HUES48 (cell line): ENCODE measurements around the gene POLR2L.

ENCODE experiments used
- H3K27ac ChIP-seq: one replicate; pipeline ENCODE4 v1.7.0; 2013; ENCODE audit warnings: low read depth, low read length, inconsistent platforms
- H3K27me3 ChIP-seq: 2 replicates; pipeline ENCODE4 v1.6.1; 2013; ENCODE audit warnings: mild to moderate bottlenecking, low read length; ENCODE audit not compliant: control insufficient read depth, insufficient read depth
- H3K36me3 ChIP-seq: 2 replicates; pipeline ENCODE4 v1.6.1; 2013; ENCODE audit warnings: low read length; ENCODE audit not compliant: control insufficient read depth, insufficient read depth
- H3K4me1 ChIP-seq: 2 replicates; pipeline ENCODE4 v1.6.1; 2013; ENCODE audit warnings: mild to moderate bottlenecking, low read length; ENCODE audit not compliant: control insufficient read depth, insufficient read depth
- H3K4me3 ChIP-seq: 2 replicates; pipeline ENCODE4 v1.5.1; 2013; ENCODE audit warnings: mild to moderate bottlenecking, low read depth, low read length
- H3K9ac ChIP-seq: 2 replicates; pipeline ENCODE4 v1.6.1; 2013; ENCODE audit warnings: mild to moderate bottlenecking, low read depth, low read length, moderate library complexity
- H3K9me3 ChIP-seq: 2 replicates; pipeline ENCODE4 v1.6.1; 2013; ENCODE audit warnings: low read length; ENCODE audit not compliant: control insufficient read depth, insufficient read depth

The POLR2L gene

GRCh38 chr11:868802-869201, 26.5 kb upstream of the POLR2L start:
- Histone ChIP-seq H3K4me1 (peaks cover under 1% of the 10 kb centered on the region; the same call in 1 of the 2 replicates), H3K9ac (no peak overlapping the region), H3K9me3 (no peaks in the 10 kb centered on the region), H3K27me3 (no peaks in the 10 kb centered on the region), H3K36me3 (peaks cover 13% of the 10 kb centered on the region), H3K27ac (no peak overlapping the region), H3K4me3 (no peak overlapping the region)

GRCh38 chr11:868394-868793, 26.1 kb upstream of the POLR2L start:
- Histone ChIP-seq H3K27ac (no peak overlapping the region), H3K27me3 (no peaks in the 10 kb centered on the region), H3K36me3 (peaks cover 13% of the 10 kb centered on the region), H3K9ac (no peak overlapping the region), H3K4me1 (peaks cover 5% of the 10 kb centered on the region), H3K4me3 (no peak overlapping the region), H3K9me3 (no peaks in the 10 kb centered on the region)

- H3K9ac ChIP-seq, result no peak overlapping the region
- peaks cover 13% of the 10 kb centered on the region for H3K36me3 ChIP-seq
- H3K27ac ChIP-seq, result no peak overlapping the region
- peaks cover 9% of the 10 kb centered on the region for H3K4me1 ChIP-seq
- H3K9me3 ChIP-seq, result no peaks in the 10 kb centered on the region
- no peak overlapping the region for H3K4me3 ChIP-seq
- no peaks in the 10 kb centered on the region for H3K27me3 ChIP-seq
Observed at GRCh38 chr11:867856-868358, 25.6 kb upstream of the POLR2L start.

GRCh38 chr11:866481-866880, 24.2 kb upstream of the POLR2L start:
- H3K36me3 ChIP-seq, result peaks cover 13% of the 10 kb centered on the region
- H3K27ac ChIP-seq, result no peak overlapping the region
- H3K27me3 ChIP-seq, result no peaks in the 10 kb centered on the region
- no peak overlapping the region for H3K4me3 ChIP-seq
- no peaks in the 10 kb centered on the region for H3K9me3 ChIP-seq
- peaks cover 20% of the 10 kb centered on the region for H3K4me1 ChIP-seq
- H3K9ac ChIP-seq, result no peak overlapping the region

GRCh38 chr11:865462-866430, 23.4 kb upstream of the POLR2L start:
- H3K4me1 ChIP-seq, result peaks cover 20% of the 10 kb centered on the region
- H3K9ac ChIP-seq, result no peak overlapping the region
- H3K27me3 ChIP-seq, result no peaks in the 10 kb centered on the region
- no peak overlapping the region for H3K4me3 ChIP-seq
- no peaks in the 10 kb centered on the region for H3K9me3 ChIP-seq
- peaks cover 13% of the 10 kb centered on the region for H3K36me3 ChIP-seq
- H3K27ac ChIP-seq, result no peak overlapping the region

- Histone ChIP-seq H3K4me3 (no peak overlapping the region), H3K4me1 (peaks cover 20% of the 10 kb centered on the region), H3K36me3 (peaks cover 13% of the 10 kb centered on the region), H3K27me3 (no peaks in the 10 kb centered on the region), H3K9me3 (no peaks in the 10 kb centered on the region), H3K9ac (no peak overlapping the region), H3K27ac (no peak overlapping the region)
Observed at GRCh38 chr11:864898-865297, 22.6 kb upstream of the POLR2L start.

- Histone ChIP-seq H3K9me3 (no peaks in the 10 kb centered on the region), H3K27ac (peak overlapping the region; percentile 86), H3K36me3 (peaks cover 13% of the 10 kb centered on the region), H3K4me1 (peaks cover 20% of the 10 kb centered on the region), H3K9ac (no peak overlapping the region), H3K27me3 (no peaks in the 10 kb centered on the region), H3K4me3 (no peak overlapping the region)
Observed at GRCh38 chr11:863910-864827, 21.8 kb upstream of the POLR2L start.

- Histone ChIP-seq H3K9ac (no peak overlapping the region), H3K27me3 (no peaks in the 10 kb centered on the region), H3K36me3 (peaks cover 10% of the 10 kb centered on the region), H3K4me1 (peaks cover 20% of the 10 kb centered on the region), H3K9me3 (no peaks in the 10 kb centered on the region), H3K4me3 (no peak overlapping the region; the same call in 1 of the 2 replicates), H3K27ac (peak overlapping the region; percentile 86)
Observed at GRCh38 chr11:863023-863909, 20.9 kb upstream of the POLR2L start.

- H3K4me1 ChIP-seq, result peaks cover 20% of the 10 kb centered on the region
- peaks cover 10% of the 10 kb centered on the region for H3K36me3 ChIP-seq
- peak overlapping the region; percentile 86 for H3K27ac ChIP-seq
- no peaks in the 10 kb centered on the region for H3K9me3 ChIP-seq
- no peaks in the 10 kb centered on the region for H3K27me3 ChIP-seq
- H3K9ac ChIP-seq, result no peak overlapping the region
- no peak overlapping the region; the same call in 1 of the 2 replicates for H3K4me3 ChIP-seq
Observed at GRCh38 chr11:862696-863022, 20.3 kb upstream of the POLR2L start.

GRCh38 chr11:862081-862661, 19.8 kb upstream of the POLR2L start:
- no peaks in the 10 kb centered on the region for H3K27me3 ChIP-seq
- H3K4me1 ChIP-seq, result peaks cover 20% of the 10 kb centered on the region
- peaks cover 10% of the 10 kb centered on the region for H3K36me3 ChIP-seq
- H3K27ac ChIP-seq, result peak overlapping the region; percentile 50
- no peaks in the 10 kb centered on the region for H3K9me3 ChIP-seq
- no peak overlapping the region for H3K4me3 ChIP-seq
- H3K9ac ChIP-seq, result no peak overlapping the region
